HEK293 (cell line): ENCODE data around the gene ZSWIM3.

Source experiments
- CTCF ChIA-PET: fragments of 350-600 bp; formaldehyde crosslinking; extraction: SDS; loops from one replicate; lab custom pipeline; 2021; ENCODE audit warnings: antibody characterized with exemption; lab: Yijun Ruan, JAX
- POLR2A ChIA-PET: fragments of 300-600 bp; formaldehyde crosslinking; extraction: SDS; loops from one replicate; lab custom pipeline; 2020; ENCODE audit warnings: antibody characterized with exemption, inconsistent platforms; lab: Yijun Ruan, JAX
- H3K27ac ChIP-seq: fragments of 200-500 bp; sonication (Bioruptor generic); 2 replicates; pipeline ENCODE4 v1.5.1; 2014; ENCODE audit warnings: low read depth, low read length, control low read depth, inconsistent platforms; ENCODE audit errors: extremely low read depth
- H3K36me3 ChIP-seq, 2 experiments: fragments of 200-500 bp in 1 of 2; sonication (Bioruptor generic) in 1 of 2; 1 replicate in 1 of 2; 2 replicates in 1 of 2; pipeline ENCODE4 v1.5.1; 2014 to 2017; ENCODE audit warnings: inconsistent platforms in 2 of 2, low read length in 2 of 2; ENCODE audit not compliant: control insufficient read depth in 2 of 2, insufficient read depth in 1 of 2
- H3K4me1 ChIP-seq: fragments of 200-500 bp; sonication (Bioruptor generic); 2 replicates; pipeline ENCODE4 v1.5.1; 2014; ENCODE audit warnings: mild to moderate bottlenecking, low read length, inconsistent platforms; ENCODE audit not compliant: control insufficient read depth, insufficient read depth
- H3K4me3 ChIP-seq: 2 replicates; pipeline ENCODE4 v1.5.1; 2011; ENCODE audit warnings: low read depth, mild to moderate bottlenecking, control low read depth, low read length, moderate library complexity
- H3K9me3 ChIP-seq: fragments of 200-500 bp; sonication (Bioruptor generic); 2 replicates; pipeline ENCODE4 v1.5.1; 2014; ENCODE audit warnings: low read depth, low read length, inconsistent platforms; ENCODE audit not compliant: control insufficient read depth, insufficient read depth
- GLIS1 ChIP-seq: fragments of 450-650 bp; formaldehyde crosslinking; IDR thresholded peaks from 2 replicates; pipeline ENCODE4 v1.5.1; 2016; ENCODE audit warnings: missing biosample characterization, missing genetic modification characterization
- GLIS2 ChIP-seq: fragments of 450-650 bp; formaldehyde crosslinking; IDR thresholded peaks from 2 replicates; pipeline ENCODE4 v1.5.1; 2016; ENCODE audit warnings: missing biosample characterization, missing genetic modification characterization
- HOXC10 ChIP-seq: sonication (generic); formaldehyde crosslinking; IDR thresholded peaks from 2 replicates; pipeline ENCODE4 v1.8.1; 2023; ENCODE audit warnings: mild to moderate bottlenecking, missing genetic modification reagents
- MYNN ChIP-seq: fragments of 450-650 bp; formaldehyde crosslinking; IDR thresholded peaks from 2 replicates; pipeline ENCODE4 v1.5.1; 2016; ENCODE audit warnings: missing biosample characterization, missing genetic modification characterization, borderline replicate concordance
- SP2 ChIP-seq: fragments of 450-650 bp; formaldehyde crosslinking; IDR thresholded peaks from 2 replicates; pipeline ENCODE4 v1.5.1; 2016; ENCODE audit warnings: missing biosample characterization, missing genetic modification characterization
- SP3 ChIP-seq: fragments of 450-650 bp; formaldehyde crosslinking; IDR thresholded peaks from 2 replicates; pipeline ENCODE4 v1.5.1; 2016; ENCODE audit warnings: missing biosample characterization, missing genetic modification characterization
- WT1 ChIP-seq: fragments of 450-650 bp; formaldehyde crosslinking; IDR thresholded peaks from 2 replicates; pipeline ENCODE4 v1.5.1; 2016; ENCODE audit warnings: missing biosample characterization, missing genetic modification characterization
- ZBTB1 ChIP-seq: fragments of 450-650 bp; formaldehyde crosslinking; IDR thresholded peaks from 2 replicates; pipeline ENCODE4 v1.5.1; 2016; ENCODE audit warnings: missing biosample characterization, missing genetic modification characterization
- ZBTB8A ChIP-seq: fragments of 450-650 bp; formaldehyde crosslinking; IDR thresholded peaks from 2 replicates; pipeline ENCODE4 v1.5.1; 2016; ENCODE audit warnings: missing biosample characterization, missing genetic modification characterization
- ZFP69B ChIP-seq: fragments of 450-650 bp; formaldehyde crosslinking; IDR thresholded peaks from 2 replicates; pipeline ENCODE4 v1.5.1; 2016; ENCODE audit warnings: missing biosample characterization, missing genetic modification characterization
- ZIC2 ChIP-seq: fragments of 450-650 bp; formaldehyde crosslinking; IDR thresholded peaks from 2 replicates; pipeline ENCODE4 v1.5.1; 2016; ENCODE audit warnings: missing biosample characterization, missing genetic modification characterization
- ZNF239 ChIP-seq: fragments of 450-650 bp; formaldehyde crosslinking; IDR thresholded peaks from 2 replicates; pipeline ENCODE4 v1.5.1; 2016; ENCODE audit warnings: missing biosample characterization, missing genetic modification characterization
- ZNF433 ChIP-seq: fragments of 450-650 bp; formaldehyde crosslinking; IDR thresholded peaks from 2 replicates; pipeline ENCODE4 v1.5.1; 2016; ENCODE audit warnings: missing biosample characterization, missing genetic modification characterization, low read depth
- ZNF560 ChIP-seq: fragments of 450-650 bp; formaldehyde crosslinking; IDR thresholded peaks from 2 replicates; pipeline ENCODE4 v1.5.1; 2017; ENCODE audit warnings: missing biosample characterization, missing genetic modification characterization, borderline replicate concordance
- ZNF600 ChIP-seq: fragments of 450-650 bp; formaldehyde crosslinking; IDR thresholded peaks from 2 replicates; pipeline ENCODE4 v1.5.1; 2016; ENCODE audit warnings: missing biosample characterization, missing genetic modification characterization
- ZNF664 ChIP-seq: fragments of 450-650 bp; formaldehyde crosslinking; IDR thresholded peaks from 2 replicates; pipeline ENCODE4 v1.5.1; 2016; ENCODE audit warnings: missing biosample characterization, missing genetic modification characterization
- ZNF76 ChIP-seq: fragments of 450-650 bp; formaldehyde crosslinking; IDR thresholded peaks from 2 replicates; pipeline ENCODE4; 2016; ENCODE audit warnings: low read depth, missing biosample characterization, missing genetic modification characterization, borderline replicate concordance
- ZNF830 ChIP-seq: fragments of 450-650 bp; IDR thresholded peaks from 2 replicates; pipeline ENCODE4 v1.5.0; 2018; ENCODE audit warnings: missing biosample characterization, missing genetic modification characterization, low read depth, mild to moderate bottlenecking, moderate library complexity
- TF ChIP-seq, protein P1 (sequence below): fragments of 450-650 bp; formaldehyde crosslinking; IDR thresholded peaks from 2 replicates; pipeline ENCODE4 v1.5.1; 2016; ENCODE audit warnings: missing biosample characterization, missing genetic modification characterization
- TF ChIP-seq, protein P2 (sequence below): fragments of 450-650 bp; formaldehyde crosslinking; IDR thresholded peaks from 2 replicates; pipeline ENCODE4 v1.5.1; 2016; ENCODE audit warnings: missing biosample characterization, missing genetic modification characterization, borderline replicate concordance

ZSWIM3 gene

DNA sequence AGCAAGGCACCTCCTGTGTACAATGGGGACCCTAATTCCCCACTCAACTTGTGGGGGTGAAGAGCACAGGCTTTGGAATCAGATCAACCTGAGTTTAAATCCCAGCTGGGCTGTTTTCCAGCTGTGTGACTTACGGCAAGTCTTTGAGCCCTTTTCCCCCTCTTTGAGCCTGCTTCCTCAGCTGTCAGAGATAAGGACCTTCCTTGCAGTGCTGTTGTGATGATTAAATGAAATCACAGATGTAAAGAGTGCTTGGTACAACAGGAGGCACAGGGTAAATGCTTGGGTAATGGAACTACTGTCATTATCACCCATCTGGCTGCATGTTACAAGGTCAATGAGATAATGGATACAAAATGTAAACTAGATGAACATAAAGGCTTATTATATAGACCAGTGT lies 20.6 kb upstream of the ZSWIM3 start (continued):
- TF ChIP-seq ZBTB8A (tag by site-specific recombination): 0 out of 2 replicates have a peak, but pooled peaks have one; percentile 30
- no peak for TF ChIP-seq ZNF239
- no peak for TF ChIP-seq SP3 (tag by site-specific recombination)
- TF ChIP-seq, all 188 proteins: peak for 3

DNA sequence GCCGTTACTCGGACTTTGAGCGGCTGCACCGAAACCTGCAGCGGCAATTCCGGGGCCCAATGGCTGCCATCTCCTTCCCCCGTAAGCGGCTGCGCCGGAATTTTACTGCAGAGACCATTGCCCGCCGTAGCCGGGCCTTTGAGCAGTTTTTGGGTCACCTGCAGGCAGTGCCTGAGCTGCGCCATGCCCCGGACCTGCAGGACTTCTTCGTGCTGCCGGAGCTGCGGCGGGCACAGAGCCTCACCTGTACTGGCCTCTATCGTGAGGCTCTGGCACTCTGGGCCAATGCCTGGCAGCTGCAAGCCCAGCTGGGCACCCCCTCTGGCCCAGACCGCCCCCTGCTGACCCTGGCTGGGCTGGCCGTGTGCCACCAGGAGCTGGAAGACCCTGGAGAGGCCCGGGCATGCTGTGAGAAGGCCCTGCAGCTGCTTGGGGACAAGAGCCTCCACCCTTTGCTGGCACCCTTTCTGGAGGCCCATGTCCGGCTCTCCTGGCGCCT lies 16.7 kb upstream of the ZSWIM3 start:
- TF ChIP-seq ZIC2: peak; percentile 67
- no peak for TF ChIP-seq ZBTB1 (tag by site-specific recombination)
- TF ChIP-seq ZNF600: peak; percentile 46; the same call in 1 of the 2 replicates
- ChIA-PET POLR2A (interaction anchor here (0.6 kb wide), 1 partner anchor 12 kb away, joined by 3 read pairs; no protein-coding TSS in a partner anchor), CTCF (interaction anchor here (0.7 kb wide), 1 partner anchor 42 kb away, joined by 3 read pairs; no protein-coding TSS in a partner anchor)
- Histone ChIP-seq H3K4me3 (no peak overlapping the region), H3K36me3 (peaks cover 2 to 64% of the 10 kb centered on the region in 2 experiments; a peak in 2 of 3 replicates), H3K9me3 (no peaks in the 10 kb centered on the region), H3K27ac (no peak overlapping the region), H3K4me1 (no peaks in the 10 kb centered on the region)

DNA sequence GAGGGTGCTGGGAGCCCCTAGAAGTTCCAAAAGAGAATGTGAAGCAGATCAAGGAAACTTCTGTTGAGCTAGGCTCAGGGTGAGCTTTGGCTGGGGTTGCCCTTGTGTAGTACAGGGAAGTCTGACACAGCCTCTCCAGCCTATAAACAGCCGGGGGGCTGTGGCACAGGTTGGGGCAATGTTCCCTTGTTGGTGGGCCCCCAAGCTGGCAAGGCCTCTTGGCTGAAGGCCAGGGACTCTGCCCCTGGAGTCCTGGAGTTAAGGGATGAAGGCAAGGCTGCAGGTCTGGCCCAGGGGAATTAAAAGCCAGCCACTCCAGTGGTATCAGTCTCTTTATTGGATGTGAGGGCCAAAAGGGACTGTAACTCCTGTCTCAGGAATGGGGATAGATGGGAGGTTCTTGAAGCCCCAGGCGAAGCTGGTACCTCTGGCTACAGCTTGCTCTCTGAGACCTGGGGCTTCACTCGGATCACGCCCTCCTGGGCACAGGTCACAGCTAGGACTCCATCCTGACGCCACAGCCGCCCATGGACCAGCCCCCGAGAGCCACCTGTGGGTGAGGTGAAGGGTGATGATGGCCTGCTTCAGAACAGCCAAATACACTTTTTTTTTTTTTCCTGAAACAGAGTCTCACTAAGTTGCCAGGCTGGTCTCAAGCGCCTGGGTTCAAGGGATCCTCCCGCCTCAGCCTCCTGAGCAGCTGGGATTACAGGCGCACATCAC lies 15.8 kb upstream of the ZSWIM3 start:
- peaks cover 5 to 70% of the 10 kb centered on the region in 2 experiments; a peak in 2 of 3 replicates for H3K36me3 ChIP-seq
- H3K9me3 ChIP-seq: no peaks in the 10 kb centered on the region
- CTCF ChIA-PET: no interaction called here

More for the DNA sequence above, 15.8 kb upstream of the ZSWIM3 start:
- Histone ChIP-seq H3K4me3 (no peak overlapping the region), H3K27ac (no peak overlapping the region), H3K4me1 (no peaks in the 10 kb centered on the region)
- TF ChIP-seq WT1 (tag by site-specific recombination) (no peak), ZNF664 (tag by site-specific recombination) (no peak), ZNF560 (no peak), ZNF76 (tag by site-specific recombination) (no peak), ZNF830 (no peak), ZFP69B (tag by site-specific recombination) (no peak), SP3 (tag by site-specific recombination) (no peak), GLIS2 (tag by site-specific recombination) (peak; percentile 31; the same call in 1 of the 2 replicates), MYNN (tag by site-specific recombination) (no peak), GLIS1 (tag by site-specific recombination) (peak; percentile 69), ZNF433 (tag by site-specific recombination) (no peak), HOXC10 (CRISPR knock-in tag) (no peak), SP2 (tag by site-specific recombination) (no peak)
- TF ChIP-seq, protein P1, sequence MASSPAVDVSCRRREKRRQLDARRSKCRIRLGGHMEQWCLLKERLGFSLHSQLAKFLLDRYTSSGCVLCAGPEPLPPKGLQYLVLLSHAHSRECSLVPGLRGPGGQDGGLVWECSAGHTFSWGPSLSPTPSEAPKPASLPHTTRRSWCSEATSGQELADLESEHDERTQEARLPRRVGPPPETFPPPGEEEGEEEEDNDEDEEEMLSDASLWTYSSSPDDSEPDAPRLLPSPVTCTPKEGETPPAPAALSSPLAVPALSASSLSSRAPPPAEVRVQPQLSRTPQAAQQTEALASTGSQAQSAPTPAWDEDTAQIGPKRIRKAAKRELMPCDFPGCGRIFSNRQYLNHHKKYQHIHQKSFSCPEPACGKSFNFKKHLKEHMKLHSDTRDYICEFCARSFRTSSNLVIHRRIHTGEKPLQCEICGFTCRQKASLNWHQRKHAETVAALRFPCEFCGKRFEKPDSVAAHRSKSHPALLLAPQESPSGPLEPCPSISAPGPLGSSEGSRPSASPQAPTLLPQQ (tag by site-specific recombination): peak; percentile 75
- TF ChIP-seq, protein P2, sequence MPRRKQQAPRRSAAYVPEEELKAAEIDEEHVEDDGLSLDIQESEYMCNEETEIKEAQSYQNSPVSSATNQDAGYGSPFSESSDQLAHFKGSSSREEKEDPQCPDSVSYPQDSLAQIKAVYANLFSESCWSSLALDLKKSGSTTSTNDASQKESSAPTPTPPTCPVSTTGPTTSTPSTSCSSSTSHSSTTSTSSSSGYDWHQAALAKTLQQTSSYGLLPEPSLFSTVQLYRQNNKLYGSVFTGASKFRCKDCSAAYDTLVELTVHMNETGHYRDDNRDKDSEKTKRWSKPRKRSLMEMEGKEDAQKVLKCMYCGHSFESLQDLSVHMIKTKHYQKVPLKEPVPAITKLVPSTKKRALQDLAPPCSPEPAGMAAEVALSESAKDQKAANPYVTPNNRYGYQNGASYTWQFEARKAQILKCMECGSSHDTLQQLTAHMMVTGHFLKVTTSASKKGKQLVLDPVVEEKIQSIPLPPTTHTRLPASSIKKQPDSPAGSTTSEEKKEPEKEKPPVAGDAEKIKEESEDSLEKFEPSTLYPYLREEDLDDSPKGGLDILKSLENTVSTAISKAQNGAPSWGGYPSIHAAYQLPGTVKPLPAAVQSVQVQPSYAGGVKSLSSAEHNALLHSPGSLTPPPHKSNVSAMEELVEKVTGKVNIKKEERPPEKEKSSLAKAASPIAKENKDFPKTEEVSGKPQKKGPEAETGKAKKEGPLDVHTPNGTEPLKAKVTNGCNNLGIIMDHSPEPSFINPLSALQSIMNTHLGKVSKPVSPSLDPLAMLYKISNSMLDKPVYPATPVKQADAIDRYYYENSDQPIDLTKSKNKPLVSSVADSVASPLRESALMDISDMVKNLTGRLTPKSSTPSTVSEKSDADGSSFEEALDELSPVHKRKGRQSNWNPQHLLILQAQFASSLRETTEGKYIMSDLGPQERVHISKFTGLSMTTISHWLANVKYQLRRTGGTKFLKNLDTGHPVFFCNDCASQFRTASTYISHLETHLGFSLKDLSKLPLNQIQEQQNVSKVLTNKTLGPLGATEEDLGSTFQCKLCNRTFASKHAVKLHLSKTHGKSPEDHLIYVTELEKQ (tag by site-specific recombination): no peak
- POLR2A ChIA-PET: interaction anchor here (0.6 to 1.3 kb wide), 5 partner anchors 11 to 93 kb away, joined by 3 to 4 read pairs (median 3); partner anchors contain the start of gene PCIF1
